Measurements from ENCODE around the gene DNAH1. TPM values are rescaled to one million over a fixed set of nuclear protein-coding genes. Genes with fewer than 3 reads are reported as not detected.

The DNAH1 gene
- total and polyA plus RNA-seq, 7 donors = 1.2 to 8.6 (median 4.6) TPM

- Histone ChIP-seq H3K9me3 (no peaks in the 10 kb centered on the region), H3K27ac (no peak overlapping the region), H3K4me1 (peaks cover 0 to 25% (median 20%) of the 10 kb centered on the region in 4 donors), H3K4me3 (no peak overlapping the region), H3K27me3 (no peaks in the 10 kb centered on the region), H3K36me3 (peaks cover 44 to 82% (median 61%) of the 10 kb centered on the region in 4 donors)
- 95 to 96% methylated on average over 10 of the region's 10 CpGs for WGBS, 2 donors
- intact Hi-C loops (cut with DNase I) = no loop called here
- DNase-seq = no peak
- TF ChIP-seq POLR2A (IDR thresholded peaks at IDR 0.05) (no peak), CTCF (IDR thresholded peaks at IDR 0.05) (no peak), EP300 (IDR thresholded peaks at IDR 0.05) (no peak), POLR2AphosphoS5 (IDR thresholded peaks at IDR 0.05) (no peak)
These were observed 88.3 kb downstream of the DNAH1 start for GRCh38 chr3:52404391-52404790.

- Histone ChIP-seq H3K27ac (no peak overlapping the region), H3K36me3 (peaks cover 44 to 81% (median 61%) of the 10 kb centered on the region in 4 donors), H3K9me3 (no peaks in the 10 kb centered on the region), H3K4me1 (peaks cover 0 to 25% (median 21%) of the 10 kb centered on the region in 4 donors), H3K27me3 (no peaks in the 10 kb centered on the region), H3K4me3 (no peak overlapping the region)
- peak; percentile 53 for DNase-seq
- intact Hi-C loops (cut with DNase I) = no loop called here
- no peak for TF ChIP-seq CTCF (IDR thresholded peaks at IDR 0.05)
- no peak for TF ChIP-seq POLR2A (IDR thresholded peaks at IDR 0.05)
- no peak for TF ChIP-seq EP300 (IDR thresholded peaks at IDR 0.05)
- TF ChIP-seq POLR2AphosphoS5 (IDR thresholded peaks at IDR 0.05) = no peak
- 91 to 94% methylated on average over 6 of the region's 6 CpGs for WGBS, 2 donors
These were observed 88.9 kb downstream of the DNAH1 start for GRCh38 chr3:52405066-52405465.

- Histone ChIP-seq H3K4me1 (peaks cover 0 to 25% (median 21%) of the 10 kb centered on the region in 4 donors), H3K36me3 (peaks cover 44 to 75% (median 61%) of the 10 kb centered on the region in 4 donors), H3K4me3 (no peak overlapping the region), H3K27ac (no peak overlapping the region), H3K27me3 (no peaks in the 10 kb centered on the region), H3K9me3 (no peaks in the 10 kb centered on the region)
- intact Hi-C loops (cut with DNase I) = no loop called here
- no peak for TF ChIP-seq POLR2A (IDR thresholded peaks at IDR 0.05)
- no peak for TF ChIP-seq POLR2AphosphoS5 (IDR thresholded peaks at IDR 0.05)
- no peak for TF ChIP-seq EP300 (IDR thresholded peaks at IDR 0.05)
- TF ChIP-seq CTCF (IDR thresholded peaks at IDR 0.05) = no peak
- WGBS, 2 donors = 68 to 87% methylated on average over 4 of the region's 4 CpGs
- DNase-seq = peak; percentile 26
These were observed 89.5 kb downstream of the DNAH1 start for GRCh38 chr3:52405601-52406110.

GRCh38 chr3:52406231-52406661, 90.1 kb downstream of the DNAH1 start:
- DNase-seq = peak; percentile 54
- H3K4me3 ChIP-seq = no peak overlapping the region
- no peaks in the 10 kb centered on the region for H3K27me3 ChIP-seq
- peaks cover 44 to 69% (median 57%) of the 10 kb centered on the region in 4 donors for H3K36me3 ChIP-seq
- H3K27ac ChIP-seq = no peak overlapping the region
- peaks cover 0 to 27% (median 22%) of the 10 kb centered on the region in 4 donors for H3K4me1 ChIP-seq
- 19 to 76% methylated on average over 11 of the region's 11 CpGs for WGBS, 2 donors
- TF ChIP-seq POLR2A (IDR thresholded peaks at IDR 0.05) = no peak
- TF ChIP-seq POLR2AphosphoS5 (IDR thresholded peaks at IDR 0.05) = no peak
- no peak for TF ChIP-seq EP300 (IDR thresholded peaks at IDR 0.05)
- TF ChIP-seq CTCF (IDR thresholded peaks at IDR 0.05) = no peak
- intact Hi-C loops (cut with DNase I) = no loop called here
- H3K9me3 ChIP-seq = no peaks in the 10 kb centered on the region
